ENCODE measurements around the gene B3GAT1. TPM values are rescaled to one million over a fixed set of nuclear protein-coding genes. Genes with fewer than 3 reads are reported as not detected.

Gene B3GAT1
- total and polyA plus RNA-seq, 2 donors (not counting 1 experiment from before 2014, with no cell fraction given): 0.06 TPM; not detected in 1

DNA sequence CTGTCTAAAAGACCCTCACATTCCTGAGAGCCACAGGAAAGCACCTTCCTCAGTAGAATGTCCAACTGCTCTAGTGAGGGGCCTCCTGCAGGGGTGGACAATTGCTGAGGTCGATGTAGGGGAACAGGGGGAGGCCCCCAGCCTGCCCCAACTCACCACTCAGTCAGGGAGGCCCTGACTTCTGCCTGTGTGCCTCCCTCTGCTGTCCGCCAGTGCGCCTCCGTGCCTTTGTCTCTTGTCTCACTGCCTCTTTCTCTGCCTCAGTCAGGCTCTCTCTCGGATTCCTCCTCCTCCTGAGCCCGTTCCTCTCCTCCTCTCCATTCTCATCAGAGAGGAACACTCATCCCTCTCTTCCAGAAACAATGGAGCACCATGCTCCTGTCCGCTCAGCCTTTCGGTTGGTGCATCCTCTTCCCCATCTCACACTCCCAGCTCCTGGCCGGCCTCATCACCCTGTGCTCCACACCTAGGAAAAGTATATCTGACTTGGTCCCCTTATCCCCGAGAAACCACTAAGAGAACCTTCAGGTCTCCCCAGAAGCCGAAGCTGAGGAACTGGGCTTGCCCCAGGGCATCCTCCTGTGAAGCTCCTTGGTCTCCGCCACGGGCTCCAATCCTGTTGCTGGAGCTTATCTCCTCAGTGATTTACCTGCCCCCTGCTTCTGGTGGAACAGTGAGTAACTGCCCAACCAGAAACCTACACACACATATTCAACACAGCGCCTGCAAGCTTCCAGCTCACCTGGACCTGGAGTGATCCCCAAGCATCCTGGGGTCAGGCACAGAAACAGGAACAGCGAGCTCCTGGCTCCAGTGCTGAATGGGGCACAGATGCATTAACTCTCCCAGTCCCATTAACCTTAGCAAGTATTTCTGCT lies 2.3 kb downstream of the B3GAT1 start:
- TF ChIP-seq, protein P1, sequence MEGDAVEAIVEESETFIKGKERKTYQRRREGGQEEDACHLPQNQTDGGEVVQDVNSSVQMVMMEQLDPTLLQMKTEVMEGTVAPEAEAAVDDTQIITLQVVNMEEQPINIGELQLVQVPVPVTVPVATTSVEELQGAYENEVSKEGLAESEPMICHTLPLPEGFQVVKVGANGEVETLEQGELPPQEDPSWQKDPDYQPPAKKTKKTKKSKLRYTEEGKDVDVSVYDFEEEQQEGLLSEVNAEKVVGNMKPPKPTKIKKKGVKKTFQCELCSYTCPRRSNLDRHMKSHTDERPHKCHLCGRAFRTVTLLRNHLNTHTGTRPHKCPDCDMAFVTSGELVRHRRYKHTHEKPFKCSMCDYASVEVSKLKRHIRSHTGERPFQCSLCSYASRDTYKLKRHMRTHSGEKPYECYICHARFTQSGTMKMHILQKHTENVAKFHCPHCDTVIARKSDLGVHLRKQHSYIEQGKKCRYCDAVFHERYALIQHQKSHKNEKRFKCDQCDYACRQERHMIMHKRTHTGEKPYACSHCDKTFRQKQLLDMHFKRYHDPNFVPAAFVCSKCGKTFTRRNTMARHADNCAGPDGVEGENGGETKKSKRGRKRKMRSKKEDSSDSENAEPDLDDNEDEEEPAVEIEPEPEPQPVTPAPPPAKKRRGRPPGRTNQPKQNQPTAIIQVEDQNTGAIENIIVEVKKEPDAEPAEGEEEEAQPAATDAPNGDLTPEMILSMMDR (IDR thresholded peaks at IDR 0.05): no peak
- no peak for TF ChIP-seq EZH2 (IDR thresholded peaks at IDR 0.05; ENCODE audit: borderline replicate concordance, insufficient read depth, low read depth, low read length, poor library complexity, severe bottlenecking)
- Mint-ChIP-seq H3K27ac (no peak overlapping the region), H3K4me3 (no peak overlapping the region), H3K9me3 (ENCODE audit: insufficient read depth) (no peaks in the 10 kb centered on the region), H3K4me1 (peaks cover 22% of the 10 kb centered on the region), H3K27me3 (peaks cover 47% of the 10 kb centered on the region)
- Histone ChIP-seq H3K79me2 (ENCODE audit: control insufficient read depth, insufficient read depth, low read length) (no peaks in the 10 kb centered on the region), H3K4me1 (ENCODE audit: control insufficient read depth in 2 of 2, insufficient read depth in 2 of 2, low read length in 2 of 2) (peaks cover 15 to 21% of the 10 kb centered on the region in 2 donors), H2AFZ (ENCODE audit: insufficient read depth, low read depth, low read length, poor library complexity, severe bottlenecking) (no peak overlapping the region), H3K27me3 (replicated peaks in 1 of 4; ENCODE audit: control extremely low read depth in 1 of 4, control insufficient read depth in 3 of 4, insufficient read depth in 4 of 4, low read length in 3 of 4) (peaks cover 0 to 37% (median 17%) of the 10 kb centered on the region in 4 experiments), H3K4me3 (ENCODE audit: control extremely low read depth in 1 of 5, extremely low read depth in 1 of 5, insufficient read depth in 1 of 5, low read depth in 2 of 5, low read length in 4 of 5) (no peak overlapping the region), H3K36me3 (replicated peaks in 1 of 2; ENCODE audit: control extremely low read depth in 1 of 2, control insufficient read depth in 1 of 2, extremely low read depth in 1 of 2, insufficient read depth in 2 of 2, low read length in 1 of 2) (no peaks in the 10 kb centered on the region), H3K4me2 (replicated peaks; ENCODE audit: low read depth, low read length, poor library complexity, severe bottlenecking) (no peak overlapping the region), H3K27ac (ENCODE audit: low read length in 2 of 2) (no peak overlapping the region), H3K9me3 (ENCODE audit: control extremely low read depth in 1 of 3, control insufficient read depth in 2 of 3, insufficient read depth in 1 of 3, low read length in 2 of 3) (peaks cover 0 to 6% (median 0%) of the 10 kb centered on the region in 3 donors), H3K9ac (ENCODE audit: low read length) (no peak overlapping the region), H4K20me1 (ENCODE audit: control insufficient read depth, insufficient read depth, low read length, poor library complexity, severe bottlenecking) (no peaks in the 10 kb centered on the region)
- no peak for DNase-seq
- POLR2A ChIA-PET: no interaction called here
- CTCF ChIA-PET: no interaction called here
- ATAC-seq (ENCODE audit: low read depth): no peak
- WGBS (ENCODE audit: insufficient coverage): 78% methylated on average over 13 of the region's 15 CpGs
- intact Hi-C loops (cut with micrococcal nuclease): no loop called here

DNA sequence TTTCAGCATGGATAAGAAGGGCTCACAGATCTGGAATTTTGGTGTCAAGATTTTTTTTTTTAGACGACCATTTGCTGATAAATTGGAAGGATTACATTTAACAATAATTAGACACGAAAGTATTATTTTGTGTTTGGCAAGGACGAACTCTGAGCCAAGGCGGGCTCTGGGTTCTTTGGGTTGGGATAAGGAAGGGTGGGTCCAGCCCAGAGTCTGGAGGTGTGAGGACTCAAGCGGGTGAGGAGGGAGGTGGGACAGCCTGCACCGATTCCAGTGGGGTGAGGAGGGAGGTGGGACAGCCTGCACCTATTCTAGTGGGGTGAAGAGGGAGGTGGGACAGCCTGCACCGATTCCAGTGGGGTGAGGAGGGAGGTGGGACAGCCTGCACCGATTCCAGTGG lies 4.1 kb downstream of the B3GAT1 start:
- ChIA-PET POLR2A (no interaction called here), CTCF (no interaction called here)
- 79% methylated on average over 4 of the region's 8 CpGs for WGBS (ENCODE audit: insufficient coverage)
- Mint-ChIP-seq H3K27me3 (peaks cover 39% of the 10 kb centered on the region), H3K9me3 (ENCODE audit: insufficient read depth) (no peaks in the 10 kb centered on the region), H3K4me1 (peaks cover 10% of the 10 kb centered on the region), H3K4me3 (no peak overlapping the region), H3K27ac (no peak overlapping the region)
- H4K20me1 ChIP-seq (ENCODE audit: control insufficient read depth, insufficient read depth, low read length, poor library complexity, severe bottlenecking): no peaks in the 10 kb centered on the region
- H3K4me3 ChIP-seq (ENCODE audit: control extremely low read depth in 1 of 5, extremely low read depth in 1 of 5, insufficient read depth in 1 of 5, low read depth in 2 of 5, low read length in 4 of 5): no peak overlapping the region
- intact Hi-C loops (cut with micrococcal nuclease): no loop called here
- DNase-seq (no peak), ATAC-seq (ENCODE audit: low read depth) (no peak)
- TF ChIP-seq EZH2 (IDR thresholded peaks at IDR 0.05; ENCODE audit: borderline replicate concordance, insufficient read depth, low read depth, low read length, poor library complexity, severe bottlenecking): no peak
- TF ChIP-seq, protein P1 (IDR thresholded peaks at IDR 0.05): no peak
- no peaks in the 10 kb centered on the region for H3K79me2 ChIP-seq (ENCODE audit: control insufficient read depth, insufficient read depth, low read length)
- no peaks in the 10 kb centered on the region for H3K36me3 ChIP-seq (replicated peaks in 1 of 2; ENCODE audit: control extremely low read depth in 1 of 2, control insufficient read depth in 1 of 2, extremely low read depth in 1 of 2, insufficient read depth in 2 of 2, low read length in 1 of 2)
- peaks cover 13 to 15% of the 10 kb centered on the region in 2 donors for H3K4me1 ChIP-seq (ENCODE audit: control insufficient read depth in 2 of 2, insufficient read depth in 2 of 2, low read length in 2 of 2)
- no peak overlapping the region for H3K27ac ChIP-seq (ENCODE audit: low read length in 2 of 2)
- H3K4me2 ChIP-seq (replicated peaks; ENCODE audit: low read depth, low read length, poor library complexity, severe bottlenecking): no peak overlapping the region
- H3K9ac ChIP-seq (ENCODE audit: low read length): no peak overlapping the region
- no peak overlapping the region for H2AFZ ChIP-seq (ENCODE audit: insufficient read depth, low read depth, low read length, poor library complexity, severe bottlenecking)
- H3K9me3 ChIP-seq (ENCODE audit: control extremely low read depth in 1 of 3, control insufficient read depth in 2 of 3, insufficient read depth in 1 of 3, low read length in 2 of 3): peaks cover 0 to 6% (median 0%) of the 10 kb centered on the region in 3 donors
- peaks cover 0 to 28% (median 13%) of the 10 kb centered on the region in 4 experiments for H3K27me3 ChIP-seq (replicated peaks in 1 of 4; ENCODE audit: control extremely low read depth in 1 of 4, control insufficient read depth in 3 of 4, insufficient read depth in 4 of 4, low read length in 3 of 4)

Measured in B cell (primary cell).